Liver (tissue), 9 donors: ENCODE data around the gene NUAK1. TPM values are rescaled to one million over a fixed set of nuclear protein-coding genes. Genes with fewer than 3 reads are reported as not detected.

Experiments
- DNase-seq: peaks from one replicate; pipeline ENCODE4 v3.0.0-alpha.2; 2017; ENCODE audit warnings: low spot score
- H3K27ac ChIP-seq, 2 donors: one replicate each; pipeline ENCODE4 v1.7.0; 2013; ENCODE audit warnings: inconsistent platforms in 2 of 2, low read length in 2 of 2, control low read depth in 1 of 2, low read depth in 1 of 2, mild to moderate bottlenecking in 1 of 2
- H3K27me3 ChIP-seq, 4 donors: one replicate each; pipeline versions ENCODE4 v1.6.1 to v1.7.0; 2013; ENCODE audit warnings: low read length in 3 of 4, inconsistent platforms in 1 of 4, mild to moderate bottlenecking in 1 of 4, moderate library complexity in 1 of 4; ENCODE audit not compliant: control insufficient read depth in 4 of 4, insufficient read depth in 4 of 4
- H3K36me3 ChIP-seq, 4 donors: one replicate each; pipeline versions ENCODE4 v1.6.1 to v1.7.0; 2013; ENCODE audit warnings: low read length in 3 of 4, mild to moderate bottlenecking in 3 of 4, low read depth in 1 of 4, moderate library complexity in 1 of 4; ENCODE audit not compliant: control insufficient read depth in 4 of 4, insufficient read depth in 3 of 4
- H3K4me1 ChIP-seq, 4 donors: one replicate each; pipeline versions ENCODE4 v1.6.1 to v1.7.0; 2013; ENCODE audit warnings: low read length in 3 of 4, mild to moderate bottlenecking in 3 of 4, moderate library complexity in 1 of 4; ENCODE audit not compliant: control insufficient read depth in 4 of 4, insufficient read depth in 4 of 4
- H3K4me3 ChIP-seq, 3 donors: one replicate each; pipeline versions ENCODE4 v1.6.1 to v1.7.0; 2013; ENCODE audit warnings: low read length in 3 of 3, control low read depth in 1 of 3, low read depth in 1 of 3, mild to moderate bottlenecking in 1 of 3
- H3K9ac ChIP-seq, 2 donors: one replicate each; pipeline ENCODE4 v1.7.0; 2013; ENCODE audit warnings: low read length in 2 of 2, mild to moderate bottlenecking in 2 of 2, moderate library complexity in 2 of 2, control low read depth in 1 of 2, low read depth in 1 of 2
- H3K9me3 ChIP-seq, 4 donors: one replicate each; pipeline versions ENCODE4 v1.6.1 to v1.7.0; 2013; ENCODE audit warnings: low read length in 3 of 4; ENCODE audit not compliant: control insufficient read depth in 4 of 4
- EGR1 ChIP-seq, 2 donors: IDR thresholded peaks; 2 replicates each; pipeline ENCODE4 v1.6.1; 2016 to 2018; ENCODE audit warnings: antibody characterized with exemption in 2 of 2, low read depth in 2 of 2
- FOXA1 ChIP-seq: IDR thresholded peaks from 2 replicates; pipeline ENCODE4 v1.6.1; 2016; ENCODE audit warnings: antibody characterized with exemption
- FOXA2 ChIP-seq: IDR thresholded peaks from 2 replicates; pipeline ENCODE4 v1.6.1; 2016; ENCODE audit warnings: antibody characterized with exemption
- HNF4A ChIP-seq, 2 donors: conservative IDR thresholded peaks; 2 replicates each; pipeline ENCODE4 v1.6.1; 2016; ENCODE audit warnings: antibody characterized with exemption in 2 of 2, mild to moderate bottlenecking in 2 of 2
- HNF4G ChIP-seq: IDR thresholded peaks from 2 replicates; pipeline ENCODE4 v1.6.1; 2016; ENCODE audit warnings: antibody characterized with exemption
- JUND ChIP-seq, 2 donors: IDR thresholded peaks; 2 replicates each; pipeline ENCODE4 v1.6.1; 2016; ENCODE audit warnings: antibody characterized with exemption in 2 of 2
- NR2F2 ChIP-seq: IDR thresholded peaks from 2 replicates; pipeline ENCODE4 v1.6.1; 2016; ENCODE audit warnings: antibody characterized with exemption
- RAD21 ChIP-seq, 2 donors: IDR thresholded peaks; 2 replicates each; pipeline ENCODE4 v1.6.1; 2016; ENCODE audit warnings: antibody characterized with exemption in 2 of 2, mild to moderate bottlenecking in 2 of 2
- REST ChIP-seq: IDR thresholded peaks from 2 replicates; pipeline ENCODE4 v1.6.1; 2016; ENCODE audit warnings: antibody characterized with exemption, mild to moderate bottlenecking
- TAF1 ChIP-seq: conservative IDR thresholded peaks from 2 replicates; pipeline ENCODE4 v1.6.1; 2016; ENCODE audit warnings: antibody characterized with exemption, mild to moderate bottlenecking
- YY1 ChIP-seq: IDR thresholded peaks from 2 replicates; pipeline ENCODE4 v1.6.1; 2016; ENCODE audit warnings: antibody characterized with exemption, mild to moderate bottlenecking
- WGBS: extraction: QIAGEN DNeasy Blood & Tissue Kit; methylation state at CpG from one replicate; pipeline ENCODE4 v1.1.7; 2013; 5-methylcytosine and 5-hydroxymethylcytosine counted together
- polyA plus RNA-seq, 2 donors: library from polyadenylated mRNA; stranded (reverse) in 1 of 2; unstranded in 1 of 2; fragments of 200-250 nt in 1 of 2; fragments of >200 nt in 1 of 2; fragmentation: Nextera tagmentation in 1 of 2; extraction: Ambion mirVana in 1 of 2; gene quantifications; one replicate each; pipeline versions ENCODE4 v1.2.1 to v1.2.3, GENCODE V29; 2013 to 2015
- total RNA-seq, 2 donors: library from RNA; depleted of rRNA; stranded (reverse); fragments of >200 nt; gene quantifications; one replicate each; pipeline ENCODE4 v1.2.3, GENCODE V29; 2014
- TF ChIP-seq, protein P1 (sequence below): IDR thresholded peaks from 2 replicates; pipeline ENCODE4 v1.6.1; 2016; ENCODE audit warnings: antibody characterized with exemption
- TF ChIP-seq, protein P2 (sequence below): IDR thresholded peaks from 2 replicates; pipeline ENCODE4 v1.6.1; 2016; ENCODE audit warnings: antibody characterized with exemption
- donor health status: healthy.
- donor health status: healthy.
- donor health status: healthy.
- donor health status: healthy.
- donor health status: healthy.

NUAK1 gene
- total and polyA plus RNA-seq, 4 donors, result 2.5 to 9.3 (median 3.9) TPM

DNA sequence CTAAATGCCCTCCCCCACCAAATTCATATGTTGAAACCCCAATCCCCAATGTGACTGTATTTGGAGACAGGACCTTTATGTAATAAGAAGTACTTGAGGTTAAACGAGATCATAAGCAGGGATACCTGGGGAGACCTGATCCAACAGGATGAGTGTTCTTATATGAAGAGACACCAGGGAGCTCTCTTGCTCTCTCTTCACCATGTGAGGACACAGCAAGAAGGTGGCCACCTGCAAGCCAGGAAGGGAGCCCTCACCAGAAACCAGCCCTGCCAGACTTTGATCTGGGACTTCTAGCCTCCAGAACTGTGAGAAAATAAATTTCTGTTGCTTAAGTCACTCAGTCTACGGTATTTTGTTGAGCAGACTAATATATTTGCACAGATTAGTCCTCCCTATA, 113.6 kb downstream of the NUAK1 start:
- H3K4me1 ChIP-seq, result peaks cover 0 to 28% (median 16%) of the 10 kb centered on the region in 4 donors
- TF ChIP-seq RAD21 (IDR thresholded peaks at IDR 0.05) (peak in 1 of 2 donors; percentile 11), EGR1 (IDR thresholded peaks at IDR 0.05; ENCODE audit: low read depth in 2 of 2) (no peak), HNF4G (no peak)
- H3K9ac ChIP-seq, result no peak overlapping the region
- H3K27ac ChIP-seq, result no peak overlapping the region
- no peak for DNase-seq
- H3K9me3 ChIP-seq, result no peaks in the 10 kb centered on the region
- 93% methylated on average over 2 of the region's 2 CpGs for WGBS
- no peak overlapping the region for H3K4me3 ChIP-seq
- no peaks in the 10 kb centered on the region for H3K27me3 ChIP-seq
- H3K36me3 ChIP-seq, result no peaks in the 10 kb centered on the region

- 63% methylated on average over 2 of the region's 2 CpGs for WGBS
Measured at GRCh38 chr12:106023039-106023438, 115.7 kb downstream of the NUAK1 start.

More at GRCh38 chr12:106023039-106023438, 115.7 kb downstream of the NUAK1 start:
- TF ChIP-seq REST (no peak), JUND (IDR thresholded peaks at IDR 0.05) (no peak), NR2F2 (no peak), YY1 (no peak), TAF1 (no peak), FOXA1 (no peak), FOXA2 (no peak), HNF4A (conservative IDR thresholded peaks at IDR 0.05) (no peak), EGR1 (IDR thresholded peaks at IDR 0.05; ENCODE audit: low read depth in 2 of 2) (no peak)
- TF ChIP-seq, protein P1, sequence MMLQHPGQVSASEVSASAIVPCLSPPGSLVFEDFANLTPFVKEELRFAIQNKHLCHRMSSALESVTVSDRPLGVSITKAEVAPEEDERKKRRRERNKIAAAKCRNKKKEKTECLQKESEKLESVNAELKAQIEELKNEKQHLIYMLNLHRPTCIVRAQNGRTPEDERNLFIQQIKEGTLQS, result no peak
- TF ChIP-seq, protein P2, sequence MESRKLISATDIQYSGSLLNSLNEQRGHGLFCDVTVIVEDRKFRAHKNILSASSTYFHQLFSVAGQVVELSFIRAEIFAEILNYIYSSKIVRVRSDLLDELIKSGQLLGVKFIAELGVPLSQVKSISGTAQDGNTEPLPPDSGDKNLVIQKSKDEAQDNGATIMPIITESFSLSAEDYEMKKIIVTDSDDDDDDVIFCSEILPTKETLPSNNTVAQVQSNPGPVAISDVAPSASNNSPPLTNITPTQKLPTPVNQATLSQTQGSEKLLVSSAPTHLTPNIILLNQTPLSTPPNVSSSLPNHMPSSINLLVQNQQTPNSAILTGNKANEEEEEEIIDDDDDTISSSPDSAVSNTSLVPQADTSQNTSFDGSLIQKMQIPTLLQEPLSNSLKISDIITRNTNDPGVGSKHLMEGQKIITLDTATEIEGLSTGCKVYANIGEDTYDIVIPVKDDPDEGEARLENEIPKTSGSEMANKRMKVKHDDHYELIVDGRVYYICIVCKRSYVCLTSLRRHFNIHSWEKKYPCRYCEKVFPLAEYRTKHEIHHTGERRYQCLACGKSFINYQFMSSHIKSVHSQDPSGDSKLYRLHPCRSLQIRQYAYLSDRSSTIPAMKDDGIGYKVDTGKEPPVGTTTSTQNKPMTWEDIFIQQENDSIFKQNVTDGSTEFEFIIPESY, result no peak
- no peaks in the 10 kb centered on the region for H3K36me3 ChIP-seq
- no peak overlapping the region for H3K4me3 ChIP-seq
- DNase-seq, result no peak
- no peak overlapping the region for H3K27ac ChIP-seq
- no peaks in the 10 kb centered on the region for H3K27me3 ChIP-seq
- peaks cover 0 to 3% (median 0%) of the 10 kb centered on the region in 4 donors for H3K9me3 ChIP-seq
- no peak overlapping the region for H3K9ac ChIP-seq
- H3K4me1 ChIP-seq, result peaks cover 0 to 27% (median 14%) of the 10 kb centered on the region in 4 donors
